Thyroid gland (tissue), 4 donors: ENCODE results near the gene IGFN1. TPM values are rescaled to one million over a fixed set of nuclear protein-coding genes. Genes with fewer than 3 reads are reported as not detected.

Experiments used
- DNase-seq, 2 donors: peaks; one replicate each; pipeline ENCODE4 v3.0.0-alpha.2; 2019
- H3K27ac ChIP-seq, 3 donors: fragments of 200-600 bp; sonication (generic); 1 replicate in 2 of 3; 2 replicates in 1 of 3; pipeline ENCODE4 v1.5.1; 2016 to 2019; ENCODE audit warnings: mild to moderate bottlenecking in 1 of 3, moderate library complexity in 1 of 3
- H3K27me3 ChIP-seq: fragments of 200-600 bp; sonication (generic); one replicate; pipeline ENCODE4 v1.5.1; 2019
- H3K36me3 ChIP-seq, 2 donors: fragments of 200-600 bp; sonication (generic); one replicate each; pipeline ENCODE4 v1.5.1; 2016 to 2019
- H3K4me1 ChIP-seq, 2 donors: fragments of 200-600 bp; sonication (generic); one replicate each; pipeline ENCODE4 v1.5.1; 2017 to 2019
- H3K4me3 ChIP-seq, 3 donors: fragments of 200-600 bp; sonication (generic); replicated peaks in 1 of 3; 1 replicate in 2 of 3; 2 replicates in 1 of 3; pipeline ENCODE4 v1.5.1; 2016; ENCODE audit warnings: mild to moderate bottlenecking in 1 of 3
- H3K9me3 ChIP-seq: fragments of 200-600 bp; sonication (generic); one replicate; pipeline ENCODE4 v1.5.1; 2017
- POLR2A ChIP-seq, 2 donors: fragments of 450-650 bp; IDR thresholded peaks; one replicate each; pipeline ENCODE4 v1.6.1; 2017; ENCODE audit warnings: antibody characterized with exemption in 2 of 2, mild to moderate bottlenecking in 2 of 2, moderate library complexity in 1 of 2
- WGBS, 2 donors: methylation state at CpG; one replicate each; pipeline ENCODE4 v1.1.5; 2017; 5-methylcytosine and 5-hydroxymethylcytosine counted together
- intact Hi-C: fragments of 100-400 bp; cut with DNase I; formaldehyde crosslinking; loops from one replicate; pipeline ENCODE4 v1.15.1; 2023
- total RNA-seq, 4 donors: library from RNA; depleted of rRNA; stranded (reverse); fragments of >200 nt; gene quantifications; one replicate each; pipeline ENCODE4 v1.2.3, GENCODE V29; 2016
- TF ChIP-seq, protein P1 (sequence below), 6 experiments: fragments of 200-600 bp in 3 of 6; fragments of 450-650 bp in 3 of 6; sonication (generic) in 3 of 6; IDR thresholded peaks; one replicate each; pipeline ENCODE4 v1.5.1; 2016 to 2019; ENCODE audit warnings: antibody characterized with exemption in 6 of 6, mild to moderate bottlenecking in 2 of 6, inconsistent platforms in 1 of 6, moderate library complexity in 1 of 6

IGFN1 gene
- total RNA-seq, 4 donors from 2014 or later = 16.2 to 78.6 (median 33.0) TPM

DNA sequence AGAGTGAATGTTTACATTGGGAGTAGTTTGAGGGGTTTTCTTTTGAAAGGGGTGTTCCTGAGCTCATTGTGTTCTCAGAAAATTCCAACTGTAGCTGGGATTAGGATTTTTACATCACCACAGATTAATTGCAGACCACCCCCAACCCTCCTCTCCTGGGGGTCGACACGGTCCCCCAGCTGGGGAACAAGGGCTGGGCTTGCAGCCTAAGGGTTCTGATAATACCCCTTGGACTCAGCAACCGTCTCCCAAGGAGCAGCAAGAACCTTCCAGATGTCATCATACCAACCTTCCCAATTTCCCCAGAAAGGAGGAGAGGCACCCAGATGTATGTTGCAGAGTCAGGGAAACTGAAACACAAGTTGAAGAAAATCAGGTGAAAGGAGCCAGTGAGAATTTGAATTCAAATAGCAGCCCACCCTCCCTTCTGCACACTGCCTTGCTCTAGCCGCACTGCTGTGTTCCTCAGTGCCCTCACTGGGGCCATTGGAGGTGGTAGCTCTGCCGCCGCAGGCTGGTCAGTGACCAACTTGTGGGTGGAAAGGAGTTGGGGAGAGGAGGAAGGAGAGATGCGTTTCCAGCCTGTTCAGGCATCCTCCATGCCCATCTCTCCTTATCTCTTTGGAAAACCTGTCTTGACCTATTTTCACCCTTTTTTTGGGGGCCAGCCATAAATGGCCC, 14.7 kb upstream of the IGFN1 start:
- no peak for DNase-seq
- TF ChIP-seq POLR2A (IDR thresholded peaks at IDR 0.05) = no peak
- TF ChIP-seq, protein P1, sequence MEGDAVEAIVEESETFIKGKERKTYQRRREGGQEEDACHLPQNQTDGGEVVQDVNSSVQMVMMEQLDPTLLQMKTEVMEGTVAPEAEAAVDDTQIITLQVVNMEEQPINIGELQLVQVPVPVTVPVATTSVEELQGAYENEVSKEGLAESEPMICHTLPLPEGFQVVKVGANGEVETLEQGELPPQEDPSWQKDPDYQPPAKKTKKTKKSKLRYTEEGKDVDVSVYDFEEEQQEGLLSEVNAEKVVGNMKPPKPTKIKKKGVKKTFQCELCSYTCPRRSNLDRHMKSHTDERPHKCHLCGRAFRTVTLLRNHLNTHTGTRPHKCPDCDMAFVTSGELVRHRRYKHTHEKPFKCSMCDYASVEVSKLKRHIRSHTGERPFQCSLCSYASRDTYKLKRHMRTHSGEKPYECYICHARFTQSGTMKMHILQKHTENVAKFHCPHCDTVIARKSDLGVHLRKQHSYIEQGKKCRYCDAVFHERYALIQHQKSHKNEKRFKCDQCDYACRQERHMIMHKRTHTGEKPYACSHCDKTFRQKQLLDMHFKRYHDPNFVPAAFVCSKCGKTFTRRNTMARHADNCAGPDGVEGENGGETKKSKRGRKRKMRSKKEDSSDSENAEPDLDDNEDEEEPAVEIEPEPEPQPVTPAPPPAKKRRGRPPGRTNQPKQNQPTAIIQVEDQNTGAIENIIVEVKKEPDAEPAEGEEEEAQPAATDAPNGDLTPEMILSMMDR (IDR thresholded peaks at IDR 0.05) = no peak
- WGBS, 2 donors = 87 to 95% methylated on average over 7 of the region's 7 CpGs
- H3K36me3 ChIP-seq = no peaks in the 10 kb centered on the region
- intact Hi-C loops = no loop called here
- no peak overlapping the region for H3K4me3 ChIP-seq
- H3K27me3 ChIP-seq = no peaks in the 10 kb centered on the region
- no peaks in the 10 kb centered on the region for H3K9me3 ChIP-seq
- peaks cover 0 to 5% of the 10 kb centered on the region in 2 donors for H3K4me1 ChIP-seq
- H3K27ac ChIP-seq = no peak overlapping the region

DNA sequence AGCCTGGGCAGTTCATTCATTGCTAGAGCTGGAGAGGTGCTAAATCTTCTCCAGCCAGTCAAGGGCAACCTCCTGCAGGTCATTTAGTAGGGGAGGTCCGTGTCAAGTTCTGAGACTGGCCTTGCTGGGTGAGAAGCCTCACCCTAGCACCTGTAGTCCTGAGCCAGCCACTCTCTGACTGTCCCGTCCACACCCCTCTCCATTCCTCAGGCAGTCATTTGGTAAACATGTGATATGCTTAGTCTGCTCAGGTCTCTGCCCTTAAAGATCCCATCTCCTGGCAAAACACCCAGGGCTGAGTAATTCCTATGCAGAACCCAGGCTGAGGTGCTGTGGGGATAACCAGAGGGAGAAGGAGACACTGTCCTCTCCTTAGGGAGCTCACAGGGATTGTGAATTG, 13.7 kb upstream of the IGFN1 start:
- no peak for TF ChIP-seq POLR2A (IDR thresholded peaks at IDR 0.05)
- no peaks in the 10 kb centered on the region for H3K4me1 ChIP-seq
- WGBS, 2 donors = 64 to 71% methylated on average over 2 of the region's 2 CpGs
- no peak overlapping the region for H3K4me3 ChIP-seq
- H3K9me3 ChIP-seq = no peaks in the 10 kb centered on the region
- H3K27ac ChIP-seq = no peak overlapping the region
- DNase-seq = no peak
- no peaks in the 10 kb centered on the region for H3K36me3 ChIP-seq
- no peaks in the 10 kb centered on the region for H3K27me3 ChIP-seq
- intact Hi-C loops = no loop called here

DNA sequence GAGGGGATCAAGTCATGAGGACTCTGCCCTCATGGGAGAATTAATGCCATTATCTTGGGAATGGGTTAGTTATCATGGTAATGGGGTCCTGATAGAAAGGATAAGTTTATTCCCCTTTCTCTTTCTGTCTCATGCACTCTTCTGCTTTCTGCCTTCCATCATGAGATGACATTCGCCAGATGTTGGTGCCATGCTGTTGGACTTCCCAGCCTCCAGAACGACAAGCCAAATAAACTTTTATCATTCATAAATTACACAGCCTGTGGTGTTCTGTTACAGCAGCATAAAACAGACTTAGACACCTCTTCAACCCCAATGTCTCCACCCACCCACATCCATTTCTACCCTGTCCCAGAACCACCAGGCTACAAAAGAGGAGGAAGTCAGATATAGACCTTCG, 11.9 kb upstream of the IGFN1 start:
- intact Hi-C loops = no loop called here
- DNase-seq = no peak
- Histone ChIP-seq H3K27me3 (no peaks in the 10 kb centered on the region), H3K36me3 (no peaks in the 10 kb centered on the region), H3K4me3 (no peak overlapping the region), H3K9me3 (no peaks in the 10 kb centered on the region), H3K27ac (no peak overlapping the region), H3K4me1 (no peaks in the 10 kb centered on the region)
- TF ChIP-seq, protein P1 (IDR thresholded peaks at IDR 0.05) = no peak
- no peak for TF ChIP-seq POLR2A (IDR thresholded peaks at IDR 0.05)
- WGBS, 2 donors = 58 to 78% methylated on average over 3 of the region's 3 CpGs

DNA sequence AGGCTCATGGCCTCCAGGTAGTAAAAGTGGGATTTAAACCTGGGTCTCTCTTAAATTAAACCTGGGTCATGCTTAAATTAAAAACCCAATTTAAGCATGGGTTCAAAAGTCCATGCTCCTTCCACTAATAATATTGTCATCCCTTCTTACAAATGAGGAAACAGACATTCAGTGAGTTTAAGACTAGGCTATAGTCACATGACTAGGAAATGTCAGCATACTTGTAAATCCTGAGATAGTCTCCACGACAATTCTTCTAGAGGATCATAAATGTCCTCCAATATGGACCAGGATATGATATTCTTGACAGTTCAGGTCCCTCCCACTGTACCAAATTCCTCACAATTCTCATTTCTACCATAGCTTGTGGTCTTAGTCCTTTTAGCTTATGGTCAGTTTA, 10.5 kb upstream of the IGFN1 start:
- no peak for TF ChIP-seq POLR2A (IDR thresholded peaks at IDR 0.05)
- TF ChIP-seq, protein P1 (IDR thresholded peaks at IDR 0.05) = no peak
- no peak overlapping the region for H3K27ac ChIP-seq
- intact Hi-C loops = loop anchor here (5.0 kb wide), 1 partner anchor 33 kb away; no protein-coding TSS in a partner anchor

DNA sequence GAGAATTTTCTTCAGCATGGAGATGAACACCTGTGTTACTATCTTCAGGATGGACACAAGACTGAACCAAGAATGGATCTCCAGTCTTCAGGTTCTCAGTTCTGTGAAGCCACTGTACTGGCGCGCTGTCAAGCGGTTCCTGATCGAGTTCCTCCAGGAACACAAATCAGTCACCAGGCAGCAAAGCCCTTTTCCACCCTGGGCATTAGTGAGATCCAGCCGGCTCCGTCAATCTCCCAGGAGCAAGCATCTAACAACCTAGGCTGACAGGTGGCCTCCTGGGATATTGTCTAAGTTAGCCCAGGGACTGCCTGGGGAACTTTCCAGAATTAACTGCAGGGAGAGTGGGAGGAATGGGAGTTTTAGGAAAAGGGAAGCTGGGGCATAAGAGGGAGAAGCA, 9.7 kb upstream of the IGFN1 start:
- Histone ChIP-seq H3K27ac (no peak overlapping the region), H3K4me1 (peaks cover 0 to 8% of the 10 kb centered on the region in 2 donors), H3K9me3 (no peaks in the 10 kb centered on the region), H3K4me3 (no peak overlapping the region), H3K27me3 (no peaks in the 10 kb centered on the region), H3K36me3 (no peaks in the 10 kb centered on the region)
- WGBS, 2 donors = 79 to 81% methylated on average over 6 of the region's 6 CpGs
- intact Hi-C loops = loop anchor here (5.0 kb wide), 1 partner anchor 34 kb away; no protein-coding TSS in a partner anchor
- DNase-seq = no peak
- TF ChIP-seq, protein P1 (IDR thresholded peaks at IDR 0.05) = no peak
- TF ChIP-seq POLR2A (IDR thresholded peaks at IDR 0.05) = no peak

More for the DNA sequence above, 10.5 kb upstream of the IGFN1 start:
- Histone ChIP-seq H3K4me1 (peaks cover 0 to 8% of the 10 kb centered on the region in 2 donors), H3K4me3 (no peak overlapping the region), H3K36me3 (no peaks in the 10 kb centered on the region), H3K27me3 (no peaks in the 10 kb centered on the region), H3K9me3 (no peaks in the 10 kb centered on the region)
- no peak for DNase-seq
- WGBS, 2 donors = 72 to 88% methylated on average over 1 of the region's 1 CpG
